MM.1S (cell line): ENCODE measurements around the gene EHBP1L1.

Experiments used
- DNase-seq: peaks from one replicate; pipeline ENCODE4 v3.0.0-alpha.2; 2015
- H2AFZ ChIP-seq: fragments of 300-600 bp; sonication (generic); 2 replicates; pipeline ENCODE4 v1.6.0; 2016; ENCODE audit warnings: antibody characterized with exemption, low read length
- H3F3A ChIP-seq: fragments of 300-600 bp; sonication (generic); 2 replicates; pipeline ENCODE4 v1.6.1; 2016; ENCODE audit warnings: mild to moderate bottlenecking, antibody characterized with exemption, low read length, moderate library complexity, mixed read lengths; ENCODE audit not compliant: insufficient read depth
- H3K27ac ChIP-seq: fragments of 300-600 bp; sonication (generic); 2 replicates; pipeline ENCODE4 v1.5.1; 2016; ENCODE audit warnings: mild to moderate bottlenecking, low read length
- H3K27me3 ChIP-seq: fragments of 300-600 bp; sonication (generic); replicated peaks from 2 replicates; pipeline ENCODE4 v1.6.0; 2016; ENCODE audit warnings: low read length; ENCODE audit not compliant: insufficient read depth
- H3K36me3 ChIP-seq: fragments of 300-600 bp; sonication (generic); replicated peaks from 2 replicates; pipeline ENCODE4 v1.6.1; 2016; ENCODE audit warnings: mild to moderate bottlenecking, low read length, mixed read lengths; ENCODE audit not compliant: insufficient read depth
- H3K4me1 ChIP-seq: fragments of 300-600 bp; sonication (generic); 2 replicates; pipeline ENCODE4 v1.6.1; 2016; ENCODE audit warnings: low read length, mixed read lengths
- H3K4me2 ChIP-seq: fragments of 300-600 bp; sonication (generic); 2 replicates; pipeline ENCODE4 v1.6.0; 2016; ENCODE audit warnings: low read depth, low read length
- H3K4me3 ChIP-seq: fragments of 300-600 bp; sonication (generic); 2 replicates; pipeline ENCODE4 v1.5.1; 2016; ENCODE audit warnings: low read length, mixed read lengths
- H3K79me2 ChIP-seq: fragments of 300-600 bp; sonication (generic); 2 replicates; pipeline ENCODE4 v1.6.1; 2016; ENCODE audit warnings: mixed run types, low read length, mixed read lengths
- H3K9ac ChIP-seq: fragments of 300-600 bp; sonication (generic); 2 replicates; pipeline ENCODE4 v1.6.1; 2016; ENCODE audit warnings: low read length, mixed read lengths
- H3K9me2 ChIP-seq: fragments of 300-600 bp; sonication (generic); replicated peaks from 2 replicates; pipeline ENCODE4 v1.6.1; 2016; ENCODE audit warnings: mild to moderate bottlenecking, low read length, mixed read lengths; ENCODE audit not compliant: insufficient read depth
- H3K9me3 ChIP-seq: fragments of 300-600 bp; sonication (generic); replicated peaks from 2 replicates; pipeline ENCODE4 v1.6.1; 2016; ENCODE audit warnings: mild to moderate bottlenecking, low read length, mixed read lengths; ENCODE audit not compliant: insufficient read depth
- H4K20me1 ChIP-seq: fragments of 300-600 bp; sonication (generic); 2 replicates; pipeline ENCODE4 v1.6.1; 2016; ENCODE audit warnings: mild to moderate bottlenecking, low read length, moderate library complexity, mixed read lengths; ENCODE audit not compliant: insufficient read depth
- EZH2 ChIP-seq: fragments of 300-600 bp; sonication (generic); optimal IDR thresholded peaks from 2 replicates; pipeline ENCODE3; 2017; ENCODE audit warnings: low read depth, mild to moderate bottlenecking, antibody characterized with exemption, low read length, mixed read lengths
- EZH2phosphoT487 ChIP-seq: fragments of 300-600 bp; sonication (generic); IDR thresholded peaks from 2 replicates; pipeline ENCODE4 v1.6.1; 2018; ENCODE audit warnings: antibody characterized with exemption, low read length
- TF ChIP-seq, protein P1 (sequence below): fragments of 300-600 bp; sonication (generic); IDR thresholded peaks from 2 replicates; pipeline ENCODE4 v1.5.1; 2016; ENCODE audit warnings: antibody characterized with exemption, low read length, mixed read lengths

Gene EHBP1L1

GRCh38 chr11:65579291-65579690 is 3.4 kb downstream of the EHBP1L1 start:
- peaks cover 12% of the 10 kb centered on the region for H3K4me1 ChIP-seq
- peaks cover 14% of the 10 kb centered on the region for H3F3A ChIP-seq
- no peaks in the 10 kb centered on the region for H3K9me2 ChIP-seq
- peaks cover 49% of the 10 kb centered on the region for H3K79me2 ChIP-seq
- DNase-seq, result no peak
- no peak overlapping the region for H3K27ac ChIP-seq
- H3K9me3 ChIP-seq, result no peaks in the 10 kb centered on the region
- no peak overlapping the region for H3K4me2 ChIP-seq
- H3K27me3 ChIP-seq, result no peaks in the 10 kb centered on the region
- H3K36me3 ChIP-seq, result no peaks in the 10 kb centered on the region
- no peak overlapping the region for H3K9ac ChIP-seq
- no peak for TF ChIP-seq EZH2
- TF ChIP-seq EZH2phosphoT487, result no peak
- TF ChIP-seq, protein P1, sequence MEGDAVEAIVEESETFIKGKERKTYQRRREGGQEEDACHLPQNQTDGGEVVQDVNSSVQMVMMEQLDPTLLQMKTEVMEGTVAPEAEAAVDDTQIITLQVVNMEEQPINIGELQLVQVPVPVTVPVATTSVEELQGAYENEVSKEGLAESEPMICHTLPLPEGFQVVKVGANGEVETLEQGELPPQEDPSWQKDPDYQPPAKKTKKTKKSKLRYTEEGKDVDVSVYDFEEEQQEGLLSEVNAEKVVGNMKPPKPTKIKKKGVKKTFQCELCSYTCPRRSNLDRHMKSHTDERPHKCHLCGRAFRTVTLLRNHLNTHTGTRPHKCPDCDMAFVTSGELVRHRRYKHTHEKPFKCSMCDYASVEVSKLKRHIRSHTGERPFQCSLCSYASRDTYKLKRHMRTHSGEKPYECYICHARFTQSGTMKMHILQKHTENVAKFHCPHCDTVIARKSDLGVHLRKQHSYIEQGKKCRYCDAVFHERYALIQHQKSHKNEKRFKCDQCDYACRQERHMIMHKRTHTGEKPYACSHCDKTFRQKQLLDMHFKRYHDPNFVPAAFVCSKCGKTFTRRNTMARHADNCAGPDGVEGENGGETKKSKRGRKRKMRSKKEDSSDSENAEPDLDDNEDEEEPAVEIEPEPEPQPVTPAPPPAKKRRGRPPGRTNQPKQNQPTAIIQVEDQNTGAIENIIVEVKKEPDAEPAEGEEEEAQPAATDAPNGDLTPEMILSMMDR, result no peak
- no peak overlapping the region for H3K4me3 ChIP-seq
- no peaks in the 10 kb centered on the region for H4K20me1 ChIP-seq
- no peak overlapping the region for H2AFZ ChIP-seq

GRCh38 chr11:65580031-65580692 is 4.3 kb downstream of the EHBP1L1 start:
- Histone ChIP-seq H4K20me1 (no peaks in the 10 kb centered on the region), H2AFZ (no peak overlapping the region), H3K27ac (no peak overlapping the region), H3K9me2 (no peaks in the 10 kb centered on the region), H3F3A (peaks cover 5% of the 10 kb centered on the region), H3K27me3 (no peaks in the 10 kb centered on the region), H3K36me3 (no peaks in the 10 kb centered on the region), H3K4me3 (no peak overlapping the region), H3K4me1 (peaks cover 11% of the 10 kb centered on the region), H3K9me3 (no peaks in the 10 kb centered on the region), H3K4me2 (no peak overlapping the region), H3K79me2 (peaks cover 48% of the 10 kb centered on the region), H3K9ac (no peak overlapping the region)
- TF ChIP-seq, protein P1, result no peak
- TF ChIP-seq EZH2phosphoT487, result no peak
- TF ChIP-seq EZH2, result no peak
- DNase-seq, result no peak

GRCh38 chr11:65580756-65581155 is 4.9 kb downstream of the EHBP1L1 start:
- Histone ChIP-seq H3K27ac (no peak overlapping the region), H3K9ac (no peak overlapping the region), H3K4me2 (no peak overlapping the region), H3K4me1 (peaks cover 8% of the 10 kb centered on the region; the same call in 1 of the 2 replicates), H4K20me1 (no peaks in the 10 kb centered on the region), H3K36me3 (no peaks in the 10 kb centered on the region), H3F3A (peaks cover 3% of the 10 kb centered on the region), H3K79me2 (peaks cover 44% of the 10 kb centered on the region), H3K27me3 (no peaks in the 10 kb centered on the region), H3K9me2 (no peaks in the 10 kb centered on the region), H3K4me3 (no peak overlapping the region), H2AFZ (no peak overlapping the region), H3K9me3 (no peaks in the 10 kb centered on the region)
- no peak for DNase-seq
- TF ChIP-seq EZH2 (no peak), EZH2phosphoT487 (no peak)
- TF ChIP-seq, protein P1, result no peak
